Measurements from ENCODE around the gene EVX2.

- TF ChIP-seq CTCF (IDR thresholded peaks at IDR 0.05; ENCODE audit: low read depth, low read length): no peak
- no peak for TF ChIP-seq POLR2A (IDR thresholded peaks at IDR 0.05; ENCODE audit: extremely low read depth, insufficient read length)
- no peak for TF ChIP-seq MAX (IDR thresholded peaks at IDR 0.05; ENCODE audit: low read depth, low read length)
These were observed 30.6 kb upstream of the EVX2 start for GRCh38 chr2:176114120-176114929.
